Transverse colon (tissue), 4 donors: ENCODE data around the gene CLTRN. TPM values are rescaled to one million over a fixed set of nuclear protein-coding genes. Genes with fewer than 3 reads are reported as not detected.
"Not testable (repeated sequence)": the region's sequence is repeated elsewhere in the genome, so short reads cannot be mapped to it uniquely, and the experiment has no call there.

Experiments
- DNase-seq: peaks from one replicate; pipeline ENCODE4 v3.0.0-alpha.2; 2019
- H3K27ac ChIP-seq, 4 donors: fragments of 200-600 bp; sonication (generic); 2 replicates each; pipeline ENCODE4 v1.5.1; 2016 to 2018; ENCODE audit warnings: inconsistent platforms in 4 of 4
- H3K27me3 ChIP-seq: fragments of 200-600 bp; sonication (generic); 2 replicates; pipeline ENCODE4 v1.5.1; 2017; ENCODE audit warnings: inconsistent platforms
- H3K36me3 ChIP-seq, 4 donors: fragments of 200-600 bp; sonication (generic); 2 replicates each; pipeline ENCODE4 v1.5.1; 2017 to 2019; ENCODE audit warnings: inconsistent platforms in 4 of 4
- H3K4me1 ChIP-seq, 4 donors: fragments of 200-600 bp; sonication (generic); 2 replicates each; pipeline ENCODE4 v1.5.1; 2017 to 2020; ENCODE audit warnings: inconsistent platforms in 4 of 4
- H3K4me3 ChIP-seq, 4 donors: fragments of 200-600 bp; sonication (generic); 1 replicate in 1 of 4; 2 replicates in 3 of 4; pipeline versions ENCODE4 v1.5.1 to v1.6.1; 2017 to 2019; ENCODE audit warnings: inconsistent platforms in 4 of 4
- H3K9me3 ChIP-seq, 2 donors: fragments of 200-600 bp; sonication (generic); 2 replicates each; pipeline ENCODE4 v1.5.1; 2017 to 2019; ENCODE audit warnings: inconsistent platforms in 2 of 2
- CTCF ChIP-seq, 5 experiments: fragments of 200-600 bp in 3 of 5; fragments of 450-650 bp in 2 of 5; sonication (generic) in 3 of 5; IDR thresholded peaks; 1 replicate in 2 of 5; 2 replicates in 3 of 5; pipeline ENCODE4 v1.5.1; 2016 to 2017; ENCODE audit warnings: antibody characterized with exemption in 5 of 5, inconsistent platforms in 3 of 5, mild to moderate bottlenecking in 2 of 5, moderate library complexity in 1 of 5
- EP300 ChIP-seq: sonication (generic); formaldehyde crosslinking; IDR thresholded peaks from one replicate; pipeline ENCODE4 v1.6.1; 2017; ENCODE audit warnings: antibody characterized with exemption, low read depth
- POLR2A ChIP-seq: fragments of 450-650 bp; IDR thresholded peaks from one replicate; pipeline ENCODE4 v1.6.1; 2016; ENCODE audit warnings: antibody characterized with exemption, mild to moderate bottlenecking, moderate library complexity
- POLR2AphosphoS5 ChIP-seq, 3 donors: sonication (generic); formaldehyde crosslinking; IDR thresholded peaks; one replicate each; pipeline ENCODE4 v1.6.1; 2016; ENCODE audit warnings: antibody characterized with exemption in 3 of 3
- WGBS, 2 donors: methylation state at CpG; one replicate each; pipeline ENCODE4 v1.1.5; 2018; ENCODE audit warnings: low coverage in 1 of 2; 5-methylcytosine and 5-hydroxymethylcytosine counted together
- in situ Hi-C, 4 donors: fragments of 200-750 bp; cut with MboI; loops; one replicate each; pipeline versions ENCODE4 v1.15.0 to v1.15.1; 2017; ENCODE audit warnings: low sequenced_read_pairs in 3 of 4, low pct_ligation_motif_present in 1 of 4, low pct_unique_long_range_greater_than_20kb in 1 of 4
- intact Hi-C: fragments of 100-400 bp; cut with DNase I; formaldehyde crosslinking; loops from one replicate; pipeline ENCODE4 v1.15.1; 2023; ENCODE audit warnings: low total_unique reads
- total RNA-seq, 4 donors: library from RNA; depleted of rRNA; stranded (reverse); fragments of >200 nt; gene quantifications; one replicate each; pipeline ENCODE4 v1.1.0, GENCODE V29; 2016

Gene CLTRN
- total RNA-seq, 4 donors from 2014 or later, result 0.48 TPM; not detected in 3

- TF ChIP-seq CTCF (IDR thresholded peaks at IDR 0.05), result no peak
- TF ChIP-seq POLR2AphosphoS5 (IDR thresholded peaks at IDR 0.05), result no peak
- TF ChIP-seq EP300, result no peak
- TF ChIP-seq POLR2A, result no peak
- H3K4me1 ChIP-seq, result peaks cover 7 to 16% (median 11%) of the 10 kb centered on the region in 4 donors
- no peak overlapping the region for H3K27ac ChIP-seq
- no peak overlapping the region for H3K4me3 ChIP-seq
- no peaks in the 10 kb centered on the region for H3K9me3 ChIP-seq
- 79% methylated on average over 4 of the region's 4 CpGs; no CpG with 5 or more reads in 1 of the 2 donors for WGBS, 2 donors
- no peak for DNase-seq
- in situ Hi-C loops (loop anchor here in 1 of 4 donors (25.0 kb wide), 1 partner anchor 111 kb away; no protein-coding TSS in a partner anchor), intact Hi-C loops (no loop called here)
- H3K36me3 ChIP-seq, result no peaks in the 10 kb centered on the region
- no peaks in the 10 kb centered on the region for H3K27me3 ChIP-seq
Observed at GRCh38 chrX:15672881-15673280, 8.3 kb upstream of the CLTRN start.

- in situ Hi-C loops (loop anchor here in 1 of 4 donors (25.0 kb wide), 1 partner anchor 101 kb away; no protein-coding TSS in a partner anchor), intact Hi-C loops (no loop called here)
- no peaks in the 10 kb centered on the region for H3K36me3 ChIP-seq
- H3K27me3 ChIP-seq, result no peaks in the 10 kb centered on the region
- no peaks in the 10 kb centered on the region for H3K9me3 ChIP-seq
- DNase-seq, result no peak
- WGBS, 2 donors, result 57 to 83% methylated on average over 1 of the region's 1 CpG
- no peak overlapping the region for H3K27ac ChIP-seq
- no peak for TF ChIP-seq POLR2AphosphoS5 (IDR thresholded peaks at IDR 0.05)
- no peak for TF ChIP-seq EP300
- no peak for TF ChIP-seq POLR2A
- TF ChIP-seq CTCF (IDR thresholded peaks at IDR 0.05), result no peak
- H3K4me1 ChIP-seq, result no peaks in the 10 kb centered on the region
- H3K4me3 ChIP-seq, result no peak overlapping the region
Observed at GRCh38 chrX:15663439-15663838, 1.2 kb downstream of the CLTRN start.

- H3K27me3 ChIP-seq, H3K4me3 ChIP-seq, H3K9me3 ChIP-seq, H3K4me1 ChIP-seq, intact Hi-C loops, DNase-seq, H3K36me3 ChIP-seq, H3K27ac ChIP-seq: not testable (repeated sequence)
- 71 to 80% methylated on average over 1 to 6 of the region's 6 CpGs for WGBS, 2 donors
- in situ Hi-C loops, result loop anchor here in 1 of 4 donors (25.0 kb wide), 1 partner anchor 93 kb away; no protein-coding TSS in a partner anchor
Observed at GRCh38 chrX:15654804-15655203, 9.8 kb downstream of the CLTRN start.

- in situ Hi-C loops, result loop anchor here in 1 of 4 donors (25.0 kb wide), 1 partner anchor 92 kb away; no protein-coding TSS in a partner anchor
- no peaks in the 10 kb centered on the region for H3K36me3 ChIP-seq
- H3K9me3 ChIP-seq, result no peaks in the 10 kb centered on the region
- 0 to 81% methylated on average over 1 to 5 of the region's 5 CpGs for WGBS, 2 donors
- DNase-seq, result no peak
- H3K27ac ChIP-seq, result no peak overlapping the region
- no peaks in the 10 kb centered on the region for H3K4me1 ChIP-seq
- TF ChIP-seq EP300 (no peak), POLR2A (no peak), CTCF (IDR thresholded peaks at IDR 0.05) (no peak), POLR2AphosphoS5 (IDR thresholded peaks at IDR 0.05) (no peak)
- no peak overlapping the region for H3K4me3 ChIP-seq
- H3K27me3 ChIP-seq, result no peaks in the 10 kb centered on the region
- intact Hi-C loops, result no loop called here
Observed at GRCh38 chrX:15653961-15654360, 10.6 kb downstream of the CLTRN start.

GRCh38 chrX:15647510-15647909, 17.1 kb downstream of the CLTRN start:
- H3K4me1 ChIP-seq, H3K4me3 ChIP-seq, in situ Hi-C loops, H3K27me3 ChIP-seq, H3K9me3 ChIP-seq, H3K27ac ChIP-seq, intact Hi-C loops, H3K36me3 ChIP-seq, DNase-seq: not testable (repeated sequence)
- WGBS, 2 donors, result no CpG with 5 or more reads among the region's 5 CpGs
